OCI-LY7 (cell line): ENCODE data around the gene PRKCA. TPM values are rescaled to one million over a fixed set of nuclear protein-coding genes. Genes with fewer than 3 reads are reported as not detected.

Source experiments
- BruUV-seq: library from RNA; stranded (reverse); fragments of 400-500 nt; replicated peaks from 2 replicates; lab custom pipeline; 2021; lab: Mats Ljungman, UMichigan
- CTCF ChIA-PET: fragments of 300-600 bp; sonication (Branson Sonifier 250); formaldehyde crosslinking; loops from one replicate; lab custom pipeline; 2022; ENCODE audit warnings: antibody characterized with exemption; ENCODE audit not compliant: unreplicated experiment; lab: Charles Lee
- POLR2A ChIA-PET: fragments of 300-600 bp; sonication (Branson Sonifier 250); formaldehyde crosslinking; loops from one replicate; lab custom pipeline; 2022; ENCODE audit warnings: antibody characterized with exemption; lab: Charles Lee
- DNase-seq: peaks from one replicate; pipeline ENCODE4 v3.0.0-alpha.2; 2015; ENCODE audit warnings: low spot score
- H2AFZ ChIP-seq: fragments of 200-600 bp; sonication (generic), shearing (Covaris generic); 2 replicates; pipeline ENCODE4 v1.6.1; 2014; ENCODE audit warnings: mild to moderate bottlenecking, antibody characterized with exemption, low read length, moderate library complexity
- H3K27ac ChIP-seq: fragments of 200-600 bp; sonication (generic); 2 replicates; pipeline ENCODE4 v1.5.1; 2014; ENCODE audit warnings: mixed run types, low read depth, mild to moderate bottlenecking, moderate library complexity, low read length, inconsistent platforms; ENCODE audit not compliant: poor library complexity, severe bottlenecking
- H3K36me3 ChIP-seq: fragments of 200-600 bp; sonication (generic); 2 replicates; pipeline ENCODE4 v1.6.1; 2014; ENCODE audit warnings: mild to moderate bottlenecking, antibody characterized with exemption, low read length, moderate library complexity, mixed read lengths; ENCODE audit not compliant: insufficient read depth
- H3K4me1 ChIP-seq: fragments of 200-600 bp; sonication (generic); 2 replicates; pipeline ENCODE4 v1.5.1; 2014; ENCODE audit warnings: mild to moderate bottlenecking, low read length; ENCODE audit not compliant: insufficient read depth, poor library complexity, severe bottlenecking
- H3K4me2 ChIP-seq: fragments of 200-600 bp; sonication (generic); 2 replicates; pipeline ENCODE4 v1.6.1; 2014; ENCODE audit warnings: mild to moderate bottlenecking, low read length
- H3K4me3 ChIP-seq: fragments of 200-600 bp; sonication (generic); 2 replicates; pipeline ENCODE4 v1.5.1; 2014; ENCODE audit warnings: mild to moderate bottlenecking, low read depth, low read length; ENCODE audit not compliant: poor library complexity, severe bottlenecking
- H3K79me2 ChIP-seq: fragments of 200-600 bp; sonication (generic); 2 replicates; pipeline ENCODE4 v1.6.1; 2016; ENCODE audit warnings: low read depth, mild to moderate bottlenecking, low read length, moderate library complexity, mixed read lengths; ENCODE audit not compliant: insufficient read depth
- H3K9me2 ChIP-seq: fragments of 200-600 bp; sonication (generic); 2 replicates; pipeline ENCODE4 v1.6.1; 2016; ENCODE audit warnings: mild to moderate bottlenecking, low read length, mixed read lengths; ENCODE audit not compliant: insufficient read depth
- H3K9me3 ChIP-seq: fragments of 200-600 bp; sonication (generic); 2 replicates; pipeline ENCODE4 v1.6.1; 2014; ENCODE audit warnings: mild to moderate bottlenecking, mixed run types, low read length, mixed read lengths
- H4K20me1 ChIP-seq: fragments of 200-600 bp; sonication (generic); 2 replicates; pipeline ENCODE4 v1.6.1; 2014; ENCODE audit warnings: mild to moderate bottlenecking, antibody characterized with exemption, low read length, moderate library complexity, mixed read lengths; ENCODE audit not compliant: insufficient read depth
- EZH2phosphoT487 ChIP-seq: fragments of 200-600 bp; sonication (generic); IDR thresholded peaks from 2 replicates; pipeline ENCODE4 v1.6.1; 2018; ENCODE audit warnings: low read depth, borderline replicate concordance, mild to moderate bottlenecking, mixed run types, antibody characterized with exemption, low read length, moderate library complexity, mixed read lengths
- intact Hi-C: fragments of 100-400 bp; cut with micrococcal nuclease; formaldehyde crosslinking; loops from one replicate; pipeline ENCODE4 v1.10.0; 2022; ENCODE audit not compliant: unreplicated experiment
- total RNA-seq, 2 experiments: library from RNA; depleted of rRNA in 1 of 2; stranded (reverse); fragments of >200 nt in 1 of 2; shearing (Covaris generic) in 1 of 2; gene quantifications; 2 replicates each; pipeline ENCODE4 v1.2.3, GENCODE V29; 2014 to 2022
- TF ChIP-seq, protein P1 (sequence below): fragments of 200-600 bp; sonication (generic); conservative IDR thresholded peaks from 2 replicates; pipeline ENCODE4 v1.5.1; 2014; ENCODE audit warnings: mild to moderate bottlenecking, antibody characterized with exemption, low read length, moderate library complexity, mixed read lengths

PRKCA gene
- total RNA-seq, 2 experiments from 2014 or later, result 6.6 to 32.1 TPM

DNA sequence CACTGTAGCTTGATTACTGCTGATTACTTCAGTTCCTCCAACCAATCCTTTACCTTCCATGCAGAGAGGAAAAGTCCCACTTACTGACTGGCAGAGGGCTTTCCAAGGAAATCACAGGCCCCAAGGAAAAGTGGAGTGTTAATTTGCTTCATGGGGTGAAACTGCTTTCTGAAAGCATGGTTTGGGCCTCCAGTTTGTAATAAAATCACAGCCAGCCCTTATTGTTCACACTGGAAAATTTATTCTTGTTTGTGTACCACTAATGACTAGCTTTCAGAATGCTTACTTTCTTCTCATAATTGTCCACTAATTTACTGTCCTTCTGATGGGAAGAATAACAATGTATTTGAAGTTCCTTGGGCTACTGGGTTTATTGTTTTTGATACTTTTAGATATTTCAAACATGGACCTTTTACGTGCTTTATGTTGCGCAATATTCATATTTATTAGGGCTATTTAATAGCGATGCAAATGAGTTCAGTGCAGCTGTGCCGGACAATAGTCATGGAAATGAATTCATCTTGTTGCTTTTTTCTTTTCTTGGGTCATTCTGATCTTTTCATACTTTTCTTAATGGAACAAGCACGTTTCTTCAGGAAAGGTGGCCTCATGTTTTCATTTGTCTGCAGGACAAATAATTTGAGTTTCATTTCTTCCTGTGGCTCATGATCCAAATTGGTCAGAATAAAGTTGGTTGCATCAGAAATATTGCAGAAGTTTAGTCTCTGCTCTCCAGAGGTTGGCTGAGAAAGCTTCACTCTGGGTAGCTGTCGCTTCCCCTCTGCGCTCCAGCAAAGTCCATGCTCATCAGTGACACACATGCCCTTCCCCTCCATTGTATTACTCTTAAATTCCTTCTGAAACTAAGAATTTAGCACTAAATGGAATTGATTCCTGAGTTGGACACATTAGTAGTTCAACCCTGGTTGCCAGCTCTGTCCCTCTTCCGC is 128.7 kb downstream of the PRKCA start:
- no TSS peak for BruUV-seq
- TF ChIP-seq EZH2phosphoT487, result no peak
- TF ChIP-seq, protein P1, sequence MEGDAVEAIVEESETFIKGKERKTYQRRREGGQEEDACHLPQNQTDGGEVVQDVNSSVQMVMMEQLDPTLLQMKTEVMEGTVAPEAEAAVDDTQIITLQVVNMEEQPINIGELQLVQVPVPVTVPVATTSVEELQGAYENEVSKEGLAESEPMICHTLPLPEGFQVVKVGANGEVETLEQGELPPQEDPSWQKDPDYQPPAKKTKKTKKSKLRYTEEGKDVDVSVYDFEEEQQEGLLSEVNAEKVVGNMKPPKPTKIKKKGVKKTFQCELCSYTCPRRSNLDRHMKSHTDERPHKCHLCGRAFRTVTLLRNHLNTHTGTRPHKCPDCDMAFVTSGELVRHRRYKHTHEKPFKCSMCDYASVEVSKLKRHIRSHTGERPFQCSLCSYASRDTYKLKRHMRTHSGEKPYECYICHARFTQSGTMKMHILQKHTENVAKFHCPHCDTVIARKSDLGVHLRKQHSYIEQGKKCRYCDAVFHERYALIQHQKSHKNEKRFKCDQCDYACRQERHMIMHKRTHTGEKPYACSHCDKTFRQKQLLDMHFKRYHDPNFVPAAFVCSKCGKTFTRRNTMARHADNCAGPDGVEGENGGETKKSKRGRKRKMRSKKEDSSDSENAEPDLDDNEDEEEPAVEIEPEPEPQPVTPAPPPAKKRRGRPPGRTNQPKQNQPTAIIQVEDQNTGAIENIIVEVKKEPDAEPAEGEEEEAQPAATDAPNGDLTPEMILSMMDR, result no peak
- H3K36me3 ChIP-seq, result no peaks in the 10 kb centered on the region
- no peak overlapping the region for H2AFZ ChIP-seq
- no peak overlapping the region for H3K27ac ChIP-seq
- CTCF ChIA-PET, result no interaction called here
- H3K4me3 ChIP-seq, result no peak overlapping the region
- no peaks in the 10 kb centered on the region for H3K9me2 ChIP-seq
- intact Hi-C loops, result no loop called here
- POLR2A ChIA-PET, result interaction anchor here (1.0 kb wide), 1 partner anchor 10 kb away, joined by 4 read pairs; no protein-coding TSS in a partner anchor
- H3K4me2 ChIP-seq, result no peak overlapping the region
- no peaks in the 10 kb centered on the region for H3K79me2 ChIP-seq
- DNase-seq, result no peak
- H3K9me3 ChIP-seq, result no peaks in the 10 kb centered on the region
- peaks cover 16% of the 10 kb centered on the region for H3K4me1 ChIP-seq
- no peaks in the 10 kb centered on the region for H4K20me1 ChIP-seq

DNA sequence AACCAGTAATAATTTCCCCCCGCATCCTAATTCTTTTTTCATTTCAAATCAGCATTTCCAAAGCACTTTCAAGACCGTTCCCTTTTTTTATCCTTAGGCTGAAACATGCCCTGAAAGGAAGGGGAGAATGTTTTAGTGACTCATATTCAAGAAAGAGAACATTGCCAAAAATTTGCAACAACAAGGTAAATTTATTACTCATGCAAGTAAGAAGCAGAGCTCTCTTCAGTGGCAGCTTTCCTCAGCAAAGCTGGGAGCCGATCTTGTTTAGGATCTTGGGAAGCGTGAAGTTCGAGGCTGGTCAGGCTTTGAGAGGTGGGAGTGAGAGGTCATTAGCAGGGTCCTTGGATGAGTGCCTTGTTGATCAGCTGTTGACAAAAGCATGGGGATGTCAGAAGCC is 129.5 kb downstream of the PRKCA start:
- intact Hi-C loops, result no loop called here
- Histone ChIP-seq H3K9me2 (no peaks in the 10 kb centered on the region), H3K27ac (no peak overlapping the region), H2AFZ (no peak overlapping the region), H3K4me3 (no peak overlapping the region), H3K36me3 (no peaks in the 10 kb centered on the region), H3K4me1 (peaks cover 14% of the 10 kb centered on the region), H3K4me2 (no peak overlapping the region), H4K20me1 (no peaks in the 10 kb centered on the region), H3K79me2 (no peaks in the 10 kb centered on the region), H3K9me3 (no peaks in the 10 kb centered on the region)
- BruUV-seq, result no TSS peak
- no peak for DNase-seq
- CTCF ChIA-PET, result no interaction called here
- POLR2A ChIA-PET, result interaction anchor here (1.0 kb wide), 1 partner anchor 11 kb away, joined by 4 read pairs; no protein-coding TSS in a partner anchor
- TF ChIP-seq EZH2phosphoT487, result no peak
- TF ChIP-seq, protein P1, result no peak
